Endothelial cell of umbilical vein (primary cell): ENCODE measurements around the gene AUH. TPM values are rescaled to one million over a fixed set of nuclear protein-coding genes. Genes with fewer than 3 reads are reported as not detected.

ENCODE experiments used
- BruUV-seq: library from RNA; stranded (reverse); fragments of 400-500 nt; replicated peaks from 2 replicates; lab custom pipeline; 2021; lab: Mats Ljungman, UMichigan
- CTCF ChIA-PET: fragments of 300-600, 350-600 bp; sonication (Branson Sonifier 250); formaldehyde crosslinking; loops from one replicate; lab custom pipeline; 2021; ENCODE audit warnings: antibody characterized with exemption, inconsistent platforms; lab: Charles Lee
- POLR2A ChIA-PET: fragments of 300-600, 350-600 bp; sonication (Branson Sonifier 250); formaldehyde crosslinking; loops from one replicate; lab custom pipeline; 2021; ENCODE audit warnings: antibody characterized with exemption, inconsistent platforms; lab: Charles Lee
- DNase-seq: peaks from one replicate; pipeline ENCODE4 v3.0.0-alpha.2; 2011; ENCODE audit warnings: low read depth, low spot score
- FAIRE-seq: peaks from 2 replicates; lab custom pipeline; 2011; peaks lifted over from hg19 to GRCh38; lab: Jason Lieb, UNC
- H2AFZ ChIP-seq: 2 replicates; pipeline ENCODE4 v1.6.0; 2012; ENCODE audit warnings: low read depth, low read length, control low read depth, inconsistent platforms
- H3K27ac ChIP-seq: 2 replicates; pipeline ENCODE4 v1.5.1; 2011; ENCODE audit warnings: low read depth, mild to moderate bottlenecking, control low read depth, low read length, moderate library complexity; ENCODE audit not compliant: insufficient read depth
- H3K27me3 ChIP-seq, 2 experiments: 2 replicates each; pipeline versions ENCODE4 v1.6.0 to v1.6.1; 2011; ENCODE audit warnings: low read length in 2 of 2, mixed read lengths in 1 of 2; ENCODE audit not compliant: control insufficient read depth in 2 of 2, insufficient read depth in 2 of 2
- H3K36me3 ChIP-seq, 2 experiments: 2 replicates in 1 of 2; 3 replicates in 1 of 2; pipeline ENCODE4 v1.5.1; 2011; ENCODE audit warnings: low read length in 2 of 2, mild to moderate bottlenecking in 1 of 2, moderate library complexity in 1 of 2; ENCODE audit not compliant: control insufficient read depth in 2 of 2, insufficient read depth in 2 of 2; ENCODE audit errors: extremely low read depth in 1 of 2
- H3K4me1 ChIP-seq: 3 replicates; pipeline ENCODE4 v1.5.1; 2011; ENCODE audit warnings: mild to moderate bottlenecking, low read length; ENCODE audit not compliant: control insufficient read depth, insufficient read depth; ENCODE audit errors: extremely low read depth
- H3K4me2 ChIP-seq: 2 replicates; pipeline ENCODE4 v1.6.1; 2011; ENCODE audit warnings: low read length, control low read depth, mixed read lengths; ENCODE audit not compliant: insufficient read depth
- H3K4me3 ChIP-seq, 3 experiments: fragments of 200-600 bp in 1 of 3; sonication (generic), shearing (Covaris generic) in 1 of 3; replicated peaks in 1 of 3; 2 replicates each; pipeline ENCODE4 v1.5.1; 2011 to 2016; ENCODE audit warnings: control low read depth in 3 of 3, low read length in 3 of 3, mild to moderate bottlenecking in 2 of 3, inconsistent platforms in 1 of 3, low read depth in 1 of 3, moderate library complexity in 1 of 3; ENCODE audit not compliant: insufficient read depth in 1 of 3
- H3K79me2 ChIP-seq: 2 replicates; pipeline ENCODE4 v1.6.0; 2012; ENCODE audit warnings: low read length, inconsistent platforms; ENCODE audit not compliant: control insufficient read depth, insufficient read depth
- H3K9ac ChIP-seq: replicated peaks from 2 replicates; pipeline ENCODE3; 2011; ENCODE audit warnings: low read length, control low read depth; ENCODE audit not compliant: insufficient read depth; ENCODE audit errors: extremely low read depth
- H3K9me1 ChIP-seq: replicated peaks from 3 replicates; pipeline ENCODE4 v1.6.0; 2011; ENCODE audit warnings: mild to moderate bottlenecking, low read length; ENCODE audit not compliant: control insufficient read depth, insufficient read depth; ENCODE audit errors: extremely low read depth
- H3K9me3 ChIP-seq: replicated peaks from 2 replicates; pipeline ENCODE4 v1.5.1; 2012; ENCODE audit warnings: low read length, inconsistent platforms; ENCODE audit not compliant: control insufficient read depth, insufficient read depth
- H4K20me1 ChIP-seq: replicated peaks from 2 replicates; pipeline ENCODE3; 2011; ENCODE audit warnings: mild to moderate bottlenecking, low read length; ENCODE audit not compliant: control insufficient read depth, insufficient read depth; ENCODE audit errors: extremely low read depth
- CTCF ChIP-seq, 2 donors: IDR thresholded peaks; 1 replicate in 1 of 2; 2 replicates in 1 of 2; pipeline ENCODE4 v1.5.1; 2011; ENCODE audit warnings: low read length in 2 of 2, mild to moderate bottlenecking in 2 of 2, moderate library complexity in 2 of 2, control low read depth in 1 of 2, inconsistent platforms in 1 of 2, low read depth in 1 of 2; ENCODE audit not compliant: insufficient read depth in 1 of 2; ENCODE audit errors: extremely low read depth in 1 of 2
- EZH2 ChIP-seq: IDR thresholded peaks from 2 replicates; pipeline ENCODE4 v1.6.1; 2012; ENCODE audit warnings: borderline replicate concordance, low read depth, mild to moderate bottlenecking, moderate library complexity, low read length, inconsistent platforms; ENCODE audit not compliant: severe bottlenecking
- FOS ChIP-seq: IDR thresholded peaks from 2 replicates; pipeline ENCODE4 v1.6.1; 2011; ENCODE audit warnings: mild to moderate bottlenecking, low read length, moderate library complexity, borderline replicate concordance; ENCODE audit not compliant: insufficient read depth
- GATA2 ChIP-seq: IDR thresholded peaks from 2 replicates; pipeline ENCODE4 v1.7.0; 2011; ENCODE audit warnings: low read depth, mild to moderate bottlenecking, moderate library complexity, mixed read lengths, low read length; ENCODE audit not compliant: insufficient read length, insufficient read depth
- JUN ChIP-seq: IDR thresholded peaks from 2 replicates; pipeline ENCODE4 v1.6.1; 2011; ENCODE audit warnings: borderline replicate concordance, low read depth; ENCODE audit not compliant: insufficient read length, insufficient read depth
- MAX ChIP-seq: IDR thresholded peaks from 2 replicates; pipeline ENCODE4 v1.6.1; 2011; ENCODE audit not compliant: insufficient read depth, insufficient read length
- MYC ChIP-seq: IDR thresholded peaks from one replicate; pipeline ENCODE4 v1.6.1; 2011; ENCODE audit warnings: mild to moderate bottlenecking, low read depth, low read length
- POLR2A ChIP-seq: IDR thresholded peaks from 2 replicates; pipeline ENCODE4 v1.6.1; 2012; ENCODE audit warnings: low read depth, mild to moderate bottlenecking, control low read depth, low read length
- POLR2AphosphoS5 ChIP-seq: IDR thresholded peaks from 2 replicates; pipeline ENCODE4 v1.6.1; 2012; ENCODE audit warnings: low read depth, mild to moderate bottlenecking, control low read depth, low read length, moderate library complexity; ENCODE audit not compliant: insufficient read depth
- dilution Hi-C: fragments of 300-500 bp; cut with MboI; formaldehyde crosslinking; loops from one replicate; pipeline ENCODE4 v1.15.0; 2019; ENCODE audit warnings: low sequenced_read_pairs; ENCODE audit not compliant: extremely low pct_ligation_motif_present
- intact Hi-C: fragments of 100-400 bp; cut with micrococcal nuclease; formaldehyde crosslinking; loops from one replicate; pipeline ENCODE4 v1.10.0; 2022
- polyA plus RNA-seq, 4 experiments: library from polyadenylated mRNA; depleted of rRNA in 3 of 4; stranded (reverse) in 3 of 4; unstranded in 1 of 4; fragments of >200 nt; gene quantifications; 2 replicates each; pipeline versions ENCODE4 v1.2.1 to v1.2.3, GENCODE V29; 2011 to 2012; ENCODE audit warnings: missing spikeins in 1 of 4
- total RNA-seq: library from RNA; stranded (reverse); gene quantifications from 2 replicates; pipeline ENCODE4 v1.2.3, GENCODE V29; 2021

Gene AUH
- total and polyA plus RNA-seq, 2 donors (not counting 3 experiments of a cell fraction or from before 2014, with no cell fraction given), result 2.3 to 9.2 TPM

- TF ChIP-seq POLR2AphosphoS5 (no peak), CTCF (IDR thresholded peaks at IDR 0.05; ENCODE audit: extremely low read depth in 1 of 2, insufficient read depth in 1 of 2, low read depth in 1 of 2, low read length in 2 of 2) (no peak), MAX (no peak), MYC (no peak), EZH2 (no peak), FOS (no peak), JUN (no peak), POLR2A (no peak), GATA2 (no peak)
Observed at GRCh38 chr9:91310037-91310436, 51.7 kb downstream of the AUH start.

More at GRCh38 chr9:91310037-91310436, 51.7 kb downstream of the AUH start:
- Histone ChIP-seq H3K79me2 (no peaks in the 10 kb centered on the region), H3K27ac (no peak overlapping the region), H3K4me2 (no peak overlapping the region), H3K9ac (no peak overlapping the region), H3K4me3 (no peak overlapping the region), H3K4me1 (no peaks in the 10 kb centered on the region), H3K27me3 (no peaks in the 10 kb centered on the region), H4K20me1 (no peaks in the 10 kb centered on the region), H3K9me1 (no peaks in the 10 kb centered on the region), H3K36me3 (no peaks in the 10 kb centered on the region), H2AFZ (no peak overlapping the region), H3K9me3 (no peaks in the 10 kb centered on the region)
- ChIA-PET POLR2A (no interaction called here), CTCF (no interaction called here)
- FAIRE-seq (no peak), DNase-seq (no peak)
- intact Hi-C loops, result no loop called here
- BruUV-seq, result no TSS peak
- dilution Hi-C loops, result no loop called here
